GM21390 (cell line): ENCODE measurements around the gene MTOR.
"Not testable (repeated sequence)": the region's sequence is repeated elsewhere in the genome, so short reads cannot be mapped to it uniquely, and the experiment has no call there.

Experiments used
- ATAC-seq: cut with Tn5 transposase; IDR thresholded peaks from one replicate; pipeline ENCODE4 v1.9.1; 2021; ENCODE audit not compliant: unreplicated experiment

MTOR gene

DNA sequence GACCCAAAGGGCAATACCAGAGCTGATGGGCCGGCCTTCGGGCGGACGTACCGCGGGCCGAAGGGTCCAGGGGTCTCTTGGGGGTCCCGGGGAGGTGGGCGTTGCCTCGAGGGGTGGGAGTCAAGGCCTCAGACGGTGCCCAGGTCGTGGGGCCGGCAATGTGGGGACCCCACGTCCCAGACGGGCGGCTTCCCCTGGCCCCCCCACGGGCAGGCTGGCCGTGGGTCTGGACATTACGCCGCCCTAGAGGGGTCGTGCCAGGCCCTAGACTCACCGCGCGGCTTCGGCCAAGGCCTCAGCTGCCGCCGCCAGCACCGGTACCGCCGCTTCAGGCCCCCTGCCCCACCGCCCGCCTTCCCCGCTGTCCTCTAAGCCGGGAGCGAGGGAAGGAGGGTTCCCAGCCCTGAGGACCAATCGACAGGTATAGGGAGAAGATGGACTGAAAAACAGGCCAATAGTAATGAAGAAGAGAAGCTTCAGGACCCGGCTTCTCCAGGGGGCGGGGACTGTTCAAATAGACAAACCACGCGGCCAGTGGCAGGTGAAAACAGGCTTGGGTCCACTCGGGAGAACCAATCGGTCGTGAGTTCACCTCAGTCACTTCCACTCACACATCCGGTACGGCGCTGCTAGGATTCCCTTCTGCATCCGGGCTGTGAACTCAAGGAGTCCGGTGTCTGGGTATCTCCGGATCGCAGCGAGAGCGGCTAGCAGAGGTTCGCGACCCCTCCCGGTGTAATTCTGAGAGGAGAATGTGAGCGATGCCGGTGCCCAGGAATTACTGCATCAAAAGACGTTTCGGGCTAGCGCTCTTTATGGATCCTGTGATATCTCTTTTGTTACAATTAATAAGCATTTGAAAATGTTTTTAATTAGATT is at the start of gene MTOR:
Gene MTOR, minus strand, starts transcription at position 381 of the 879 bp plus-strand sequence. CDS start 3,142 bp downstream, outside the sequence.
- ATAC-seq, result peak; percentile 97

DNA sequence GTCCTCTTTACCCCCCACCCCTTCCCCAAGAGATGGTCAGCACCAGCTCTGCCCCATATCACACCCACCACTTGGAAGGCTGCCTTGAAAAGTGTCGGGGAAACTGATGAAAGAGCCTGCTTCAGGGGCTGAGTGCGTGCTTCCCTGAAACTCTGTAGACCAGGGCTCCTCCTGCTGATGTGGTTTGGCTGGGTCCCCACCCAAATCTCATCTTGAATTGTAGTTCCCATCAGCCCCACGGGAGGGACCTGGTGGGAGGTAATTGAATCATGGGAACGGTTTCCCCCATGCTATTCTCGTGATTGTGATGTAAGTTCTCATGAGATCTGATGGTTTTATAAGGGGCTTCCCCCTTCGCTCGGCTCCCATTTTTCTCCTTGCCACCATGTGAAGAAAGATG is 47.0 kb upstream of the MTOR start:
- ATAC-seq, result no peak

DNA sequence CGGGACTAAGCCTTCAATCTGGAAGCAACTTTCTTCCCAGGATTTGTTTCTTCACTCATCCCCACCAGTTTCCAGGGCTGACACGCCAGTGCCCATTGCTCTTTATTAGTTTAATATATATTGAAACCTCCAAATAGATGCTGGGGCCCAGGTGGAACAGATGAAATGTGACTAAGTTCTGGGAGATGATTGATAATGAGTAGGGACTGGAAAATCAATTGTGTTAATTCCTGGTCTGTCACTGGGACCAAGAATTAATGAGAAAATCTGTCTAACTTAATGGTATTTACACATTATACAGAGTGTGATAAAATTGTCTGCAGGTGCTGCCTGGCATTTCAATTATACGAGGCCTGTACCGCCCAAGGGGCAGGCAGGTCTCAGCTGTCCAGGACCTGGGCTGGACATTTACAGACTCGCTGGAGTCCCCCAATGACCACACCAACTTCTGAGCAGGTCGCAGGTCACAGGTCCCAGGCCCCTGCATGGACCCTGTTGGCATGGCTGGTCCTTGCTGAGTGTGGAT is 46.4 kb upstream of the MTOR start:
- no peak for ATAC-seq

DNA sequence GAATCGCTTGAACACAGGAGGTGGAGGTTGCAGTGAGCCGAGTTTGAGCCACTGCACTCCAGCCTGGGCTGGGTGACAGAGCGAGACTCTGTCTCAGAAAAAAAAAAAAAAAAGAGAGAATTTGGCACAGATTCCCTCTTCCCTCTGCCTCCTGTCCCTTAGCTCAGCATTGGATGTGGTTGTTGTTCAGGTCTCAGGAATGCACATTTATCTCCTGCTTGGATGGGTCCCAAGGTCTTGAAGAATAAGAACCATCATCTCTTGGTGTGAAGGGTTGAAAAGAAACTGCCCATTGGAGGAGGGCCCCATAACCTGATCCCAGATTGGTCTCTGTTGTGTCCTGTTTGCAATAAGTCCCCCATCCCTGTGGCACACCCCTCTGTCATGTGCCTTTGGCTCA is 45.5 kb upstream of the MTOR start:
- no peak for ATAC-seq

DNA sequence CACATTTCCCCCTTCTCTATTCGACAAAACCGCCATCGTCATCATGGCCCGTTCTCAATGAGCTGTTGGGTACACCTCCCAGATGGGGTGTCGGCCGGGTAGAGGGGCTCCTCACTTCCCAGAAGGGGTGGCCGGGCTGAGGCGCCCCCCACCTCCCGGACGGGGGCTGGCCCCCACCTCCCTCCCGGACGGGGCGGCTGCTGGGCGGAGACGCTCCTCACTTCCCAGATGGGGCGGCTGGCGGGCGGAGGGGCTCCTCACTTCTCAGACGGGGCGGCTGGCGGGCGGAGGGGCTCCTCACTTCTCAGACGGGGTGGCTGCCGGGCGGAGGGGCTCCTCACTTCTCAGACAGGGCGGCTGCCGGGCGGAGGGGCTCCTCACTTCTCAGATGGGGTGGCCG is 43.2 kb upstream of the MTOR start:
- ATAC-seq, result not testable (repeated sequence)

DNA sequence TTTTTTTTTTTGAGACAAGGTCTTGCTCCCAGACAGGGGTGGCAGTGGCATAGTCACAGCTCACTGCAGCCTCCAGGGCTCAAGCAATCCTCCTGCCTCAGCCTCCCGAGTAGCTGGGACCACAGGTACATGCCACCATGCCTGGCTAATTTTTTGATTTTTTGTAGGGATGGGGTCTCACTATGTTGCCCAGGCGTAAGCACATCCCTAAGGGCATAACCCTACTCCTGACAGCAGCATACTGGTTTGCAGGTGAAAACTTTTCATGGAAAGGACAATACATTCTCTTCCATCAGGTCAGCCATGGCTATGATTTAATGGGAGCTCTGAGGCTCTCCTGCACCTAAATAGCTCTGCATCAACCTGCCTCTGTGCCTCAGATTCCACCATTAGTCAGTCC is 40.0 kb upstream of the MTOR start:
- ATAC-seq, result no peak

DNA sequence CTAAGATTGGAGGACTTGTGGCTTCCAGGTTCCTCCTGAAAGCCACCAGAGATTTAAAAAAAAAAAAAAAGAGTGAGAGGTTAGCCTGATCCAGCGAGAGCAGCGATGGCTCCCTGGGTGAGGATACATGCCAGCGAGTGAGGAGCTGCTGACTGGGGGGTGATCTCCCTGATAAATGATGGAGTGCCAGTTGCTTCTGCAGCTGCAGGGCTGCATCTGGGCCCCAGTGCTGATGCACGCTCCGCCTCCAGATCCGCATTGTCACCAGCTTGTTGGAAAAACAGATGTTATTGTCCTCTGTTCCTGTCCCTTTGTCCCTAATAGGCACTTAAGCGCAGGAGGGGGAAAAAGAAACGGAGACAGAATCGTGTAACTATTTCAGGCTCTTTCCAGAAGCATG is 39.2 kb upstream of the MTOR start:
- no peak for ATAC-seq

DNA sequence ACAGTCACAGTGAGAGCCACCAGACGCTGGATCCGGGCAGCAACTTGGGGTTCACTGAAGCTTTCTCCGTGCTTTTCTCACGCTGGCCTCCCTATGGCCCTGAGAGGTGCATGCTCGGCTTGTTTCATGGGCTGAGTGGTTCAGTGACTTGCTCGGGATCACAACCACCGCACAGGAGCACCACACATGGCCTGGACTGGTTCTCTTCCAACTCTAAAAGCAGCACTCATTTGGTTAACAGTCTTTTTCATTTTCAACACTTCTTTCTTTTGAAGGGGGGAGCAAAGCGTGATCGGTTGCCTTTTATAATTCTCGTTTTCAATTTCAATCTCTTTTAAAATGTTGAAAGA is 36.8 kb upstream of the MTOR start:
- no peak for ATAC-seq

DNA sequence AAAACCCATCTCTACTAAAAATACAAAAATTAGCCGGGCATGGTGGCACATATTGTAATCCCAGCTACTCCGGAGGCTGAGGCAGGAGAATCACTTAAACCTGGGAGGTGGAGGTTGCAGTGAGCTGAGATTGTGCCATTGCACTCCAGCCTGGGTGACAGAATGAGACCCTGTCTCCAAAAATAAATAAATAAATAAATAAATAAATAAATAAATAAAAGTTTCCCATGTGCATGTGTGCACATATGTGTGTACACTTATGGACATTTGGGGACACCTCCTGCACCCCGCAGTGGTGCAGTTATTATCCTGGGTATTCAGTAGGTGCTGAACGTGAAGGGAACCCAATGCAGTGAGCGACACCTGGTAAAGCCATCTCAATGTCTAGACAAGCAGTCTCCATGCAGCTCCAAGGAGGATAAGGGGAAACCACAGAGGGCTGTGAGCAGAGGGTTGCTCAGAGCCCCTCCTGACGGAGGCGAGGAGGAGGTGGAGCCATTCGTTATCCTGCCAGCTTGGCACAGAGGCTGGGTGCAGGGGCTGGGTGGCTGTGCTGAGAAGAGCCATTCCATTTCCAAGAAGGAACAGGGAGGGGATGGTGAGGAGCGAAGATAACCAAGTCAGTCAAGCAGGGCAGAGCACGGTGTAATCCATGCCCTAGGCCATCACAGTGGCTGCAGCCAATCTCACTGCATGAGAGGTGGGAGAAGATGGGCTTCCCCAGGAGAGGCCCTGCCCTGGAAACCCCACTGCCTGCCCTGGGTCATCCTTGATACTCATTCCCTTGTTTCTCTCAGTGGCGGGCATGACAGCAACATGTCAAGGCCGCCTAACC is 36.3 kb upstream of the MTOR start:
- ATAC-seq, result no peak

DNA sequence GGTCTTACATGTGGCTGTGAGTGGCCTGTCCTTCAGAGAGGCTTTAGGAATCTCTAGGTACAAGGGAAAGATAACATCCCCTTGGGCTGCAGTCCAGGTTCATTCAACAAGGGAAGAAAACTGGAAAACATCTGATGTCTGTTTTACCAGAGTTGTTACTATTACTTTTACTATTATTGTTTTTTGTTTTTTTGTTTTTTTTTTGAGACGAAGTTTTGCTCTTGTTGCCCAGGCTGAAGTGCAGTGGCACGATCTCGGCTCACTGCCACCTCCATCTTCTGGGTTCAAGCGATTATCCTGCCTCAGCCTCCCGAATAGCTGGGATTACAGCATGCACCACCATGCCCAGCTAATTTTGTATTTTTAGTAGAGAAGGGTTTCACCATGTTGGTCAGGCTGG is 35.4 kb upstream of the MTOR start:
- not testable (repeated sequence) for ATAC-seq

DNA sequence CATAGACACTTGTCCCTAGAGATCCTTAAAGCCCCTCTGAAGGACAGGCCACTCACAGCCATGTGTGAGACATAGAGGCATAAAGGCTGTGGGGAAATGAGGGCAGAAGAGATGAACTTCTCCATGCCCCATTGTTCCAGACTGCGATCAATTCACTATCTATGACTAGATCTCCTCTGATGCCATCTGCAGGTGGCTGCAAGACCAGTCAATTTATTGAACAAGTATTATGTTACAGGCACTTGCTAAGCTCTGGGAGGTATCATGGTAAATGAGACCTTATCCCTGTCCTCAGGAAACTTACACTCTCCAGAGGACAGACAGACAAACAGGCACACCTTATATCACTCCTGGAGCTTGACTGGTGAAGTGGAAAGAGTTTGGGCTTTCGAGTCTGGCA is 33.6 kb upstream of the MTOR start:
- ATAC-seq, result no peak

DNA sequence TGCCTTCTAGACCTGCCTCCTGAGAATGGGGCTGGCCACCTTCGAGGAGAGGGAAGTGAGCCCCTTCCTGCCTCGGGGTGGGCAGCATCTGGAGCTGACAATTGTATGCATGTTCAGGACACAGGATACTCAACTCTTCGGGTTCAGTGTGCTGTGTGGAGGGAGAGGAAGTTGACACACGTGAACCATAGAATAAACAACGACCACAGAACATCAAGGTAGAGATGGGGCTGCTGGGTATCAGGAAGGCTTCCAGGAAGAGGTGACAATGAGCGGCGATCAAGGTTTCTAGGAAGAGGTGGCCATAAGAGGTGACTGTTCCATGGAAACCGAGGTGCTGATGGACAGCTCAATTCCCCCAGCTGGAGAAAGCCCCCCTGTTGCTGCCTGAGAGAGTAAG is 32.6 kb upstream of the MTOR start:
- ATAC-seq, result no peak

DNA sequence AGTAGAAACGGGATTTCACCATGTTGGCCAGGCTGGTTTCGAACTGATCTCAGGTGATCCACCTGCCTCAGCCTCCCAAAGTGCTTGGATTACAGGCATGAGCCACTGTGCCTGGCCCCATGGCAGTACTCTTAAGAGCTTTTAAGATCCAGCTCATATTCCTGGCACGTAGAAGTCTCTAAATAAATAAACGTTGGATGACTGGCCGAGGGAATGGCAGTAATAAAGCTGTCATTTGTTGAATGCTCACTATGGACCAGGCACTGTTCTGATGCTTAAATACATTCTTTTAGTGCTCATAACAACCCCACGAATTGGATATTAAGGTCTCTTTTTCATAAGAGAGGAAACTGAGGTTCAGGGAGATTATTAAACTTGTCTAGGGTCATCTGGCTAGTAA is 31.5 kb upstream of the MTOR start:
- ATAC-seq, result no peak

DNA sequence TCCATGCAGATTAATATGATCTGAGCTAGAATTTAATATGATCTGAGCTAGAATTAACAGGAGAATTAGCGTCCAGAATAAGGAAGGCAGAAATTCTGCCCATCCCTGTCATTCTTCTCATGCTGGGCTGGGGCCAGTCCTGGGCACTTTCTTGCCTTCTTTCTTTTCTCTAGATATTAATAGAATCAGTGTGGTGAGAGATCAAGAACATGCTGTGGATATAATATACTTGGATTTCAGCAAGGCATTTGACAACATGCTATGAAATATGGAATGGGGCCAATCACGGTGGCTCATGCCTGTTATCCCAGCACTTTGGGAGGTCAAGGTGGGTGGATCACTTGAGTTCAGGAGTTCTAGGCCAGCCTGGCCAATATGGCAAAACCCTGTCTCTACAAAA is 28.7 kb upstream of the MTOR start:
- no peak for ATAC-seq

DNA sequence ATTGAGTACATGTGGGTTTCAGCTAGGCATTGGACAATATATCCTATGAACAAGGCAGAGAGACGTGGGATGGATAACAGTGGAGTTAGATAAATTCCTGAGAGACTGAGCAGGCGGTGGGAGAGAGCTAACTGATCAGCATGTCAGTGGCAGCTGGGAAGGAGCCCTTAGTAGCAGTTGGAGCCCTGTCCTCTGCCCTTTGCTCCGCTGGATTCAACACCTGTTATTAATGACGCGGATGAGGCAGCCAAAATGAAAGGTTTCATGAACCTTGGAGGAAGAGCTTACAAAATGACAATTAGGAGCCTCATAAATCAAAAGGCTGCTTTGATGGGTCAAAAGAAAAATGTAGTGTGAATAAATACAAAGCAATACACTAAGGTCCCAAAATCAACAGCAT is 26.7 kb upstream of the MTOR start:
- no peak for ATAC-seq

DNA sequence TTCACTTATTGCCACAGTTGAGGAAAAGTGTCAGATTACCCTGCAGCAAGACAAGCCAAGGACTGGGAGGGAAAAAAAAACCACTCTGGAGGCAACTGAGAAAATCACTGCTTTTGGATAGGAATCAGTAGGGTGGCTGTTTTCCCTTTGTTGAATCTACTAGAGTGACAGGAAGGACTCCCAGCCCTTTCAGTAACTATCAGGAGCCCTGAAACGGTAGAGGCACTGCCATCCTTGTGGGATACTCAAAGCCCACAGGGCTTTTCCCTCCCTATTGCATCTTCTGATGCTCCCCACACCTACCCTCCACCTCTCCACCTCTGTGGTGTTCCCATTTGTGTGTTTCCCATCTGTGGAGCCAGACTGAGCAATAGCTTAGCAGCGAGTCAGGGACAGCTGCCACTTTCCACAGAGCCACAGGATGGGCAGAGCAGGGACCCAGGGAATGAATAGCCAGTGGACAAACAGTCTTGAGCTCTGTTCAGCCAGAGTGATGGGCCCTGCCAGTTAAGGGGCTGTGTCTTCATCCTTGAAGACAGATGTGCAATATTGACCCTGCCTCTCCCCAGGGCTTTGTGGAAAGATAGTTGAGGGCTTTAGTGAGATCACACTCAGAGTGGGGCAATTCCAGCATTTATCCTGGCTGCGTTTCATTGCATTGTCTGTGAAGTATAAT is 24.5 kb upstream of the MTOR start:
- no peak for ATAC-seq

DNA sequence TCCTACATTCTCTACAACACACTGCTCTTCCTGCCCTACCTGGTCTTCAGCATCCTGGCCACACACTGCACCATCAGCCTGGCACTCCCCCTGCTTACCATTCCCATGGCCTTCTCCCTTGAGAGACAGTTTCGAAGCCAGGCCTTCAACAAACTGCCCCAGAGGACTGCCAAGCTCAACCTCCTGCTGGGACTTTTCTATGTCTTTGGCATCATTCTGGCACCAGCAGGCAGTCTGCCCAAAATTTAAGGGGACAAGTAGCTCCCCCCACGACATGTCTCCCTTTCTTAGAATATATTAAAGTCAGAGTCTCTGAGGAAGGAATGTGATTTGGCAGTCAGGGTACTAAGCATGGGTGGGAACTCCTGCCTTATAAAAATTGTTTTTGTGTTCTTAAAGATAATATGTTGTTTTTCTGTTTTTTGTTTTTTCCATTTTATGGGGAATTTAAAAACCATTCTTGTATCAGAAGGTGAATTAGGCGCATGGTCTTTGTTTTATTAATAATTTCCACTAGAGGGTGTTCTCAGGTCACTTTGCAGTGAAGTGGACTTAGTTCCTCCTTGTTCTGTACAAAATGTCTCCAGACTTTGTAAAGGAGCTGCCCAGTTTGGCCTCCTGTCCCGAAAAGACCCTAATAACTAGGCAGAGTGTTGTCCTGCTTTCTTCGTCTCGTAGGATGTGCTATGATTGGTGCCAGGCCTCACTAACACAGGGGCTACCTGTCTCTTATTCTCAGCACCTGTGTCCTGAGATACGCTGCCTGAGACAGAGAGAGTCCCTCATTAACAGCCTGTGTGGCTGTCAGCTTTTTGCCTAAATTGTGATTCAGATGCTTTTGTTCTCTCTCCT is 23.8 kb upstream of the MTOR start:
- no peak for ATAC-seq

DNA sequence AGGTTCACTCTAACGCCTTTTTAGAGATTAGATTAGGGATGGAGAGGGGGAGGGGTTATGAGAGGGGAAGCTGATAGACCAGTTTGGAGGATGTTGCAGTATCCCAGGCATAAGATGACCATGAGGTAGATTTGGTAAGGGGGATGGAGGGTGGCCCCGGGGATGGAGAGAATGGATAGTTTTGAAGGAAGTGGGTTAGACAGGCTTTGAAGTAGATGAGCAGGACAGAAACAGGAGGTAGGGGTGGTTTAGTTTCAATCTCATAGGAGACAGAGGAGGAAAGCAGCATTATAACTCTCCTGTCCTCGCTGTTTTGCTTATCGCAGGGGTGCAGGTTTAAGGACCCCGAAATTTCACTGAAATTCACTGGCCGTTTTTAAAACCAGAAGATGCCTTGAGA is 22.4 kb upstream of the MTOR start:
- ATAC-seq, result no peak

DNA sequence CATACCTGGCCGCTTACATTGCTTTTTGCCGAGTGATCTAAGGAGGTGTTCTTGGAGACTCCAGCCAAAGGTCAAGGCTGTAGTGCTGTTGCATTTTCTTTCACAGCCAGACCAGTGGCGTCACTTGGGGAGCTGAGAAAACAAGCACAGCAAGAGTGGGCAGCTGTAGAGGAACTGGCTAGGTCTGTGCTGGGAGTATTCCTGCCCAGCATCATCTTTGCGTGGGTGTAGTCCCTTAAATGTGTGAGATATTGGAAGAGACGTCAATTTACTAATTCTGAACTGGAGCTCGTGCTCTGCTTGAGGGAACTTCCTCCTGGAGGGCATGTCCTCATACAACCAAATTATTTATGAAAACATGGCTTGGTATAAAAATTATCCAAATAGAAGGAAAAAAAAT is 20.8 kb upstream of the MTOR start:
- ATAC-seq, result no peak

DNA sequence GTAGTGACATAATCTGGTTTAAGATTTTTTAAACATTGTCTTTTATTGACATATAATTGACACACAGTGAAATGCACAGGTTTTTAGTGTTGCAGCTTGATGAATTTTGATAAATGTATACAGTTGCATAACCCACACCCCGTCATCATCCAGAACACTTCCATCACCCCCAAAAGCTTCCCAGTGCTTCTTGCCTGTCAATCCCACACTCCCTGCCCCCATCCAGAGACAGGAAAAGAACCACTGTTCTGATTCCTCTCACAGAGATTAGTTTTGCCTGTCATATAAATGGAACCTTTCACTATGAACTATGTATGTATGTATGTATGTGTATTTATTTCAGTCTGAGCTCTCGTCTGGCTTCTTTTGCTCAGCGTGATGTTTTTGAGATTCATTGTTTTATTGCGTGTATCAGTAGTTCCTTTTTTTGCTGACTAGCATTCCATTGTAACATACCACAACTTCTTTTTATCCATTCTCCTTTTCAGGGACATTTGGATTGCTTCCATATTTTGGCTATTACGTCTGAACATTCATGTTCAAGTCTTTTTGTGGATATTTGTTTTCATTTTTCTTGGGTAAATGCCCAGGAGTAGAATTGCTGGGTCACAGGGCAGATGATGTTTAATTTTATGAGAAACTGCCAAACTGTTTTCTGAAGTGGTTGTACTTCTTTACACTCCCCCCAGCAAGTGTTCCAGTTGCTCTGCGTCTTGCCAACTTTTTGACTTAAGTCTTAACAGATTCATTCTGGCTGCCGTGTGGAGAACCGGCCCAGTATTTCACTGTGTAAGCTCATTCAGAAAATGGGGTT is 19.4 kb upstream of the MTOR start:
- no peak for ATAC-seq
